Measurements from ENCODE around the gene ZNF827.
"Not testable (repeated sequence)": the region's sequence is repeated elsewhere in the genome, so short reads cannot be mapped to it uniquely, and the experiment has no call there.

ZNF827 gene

DNA sequence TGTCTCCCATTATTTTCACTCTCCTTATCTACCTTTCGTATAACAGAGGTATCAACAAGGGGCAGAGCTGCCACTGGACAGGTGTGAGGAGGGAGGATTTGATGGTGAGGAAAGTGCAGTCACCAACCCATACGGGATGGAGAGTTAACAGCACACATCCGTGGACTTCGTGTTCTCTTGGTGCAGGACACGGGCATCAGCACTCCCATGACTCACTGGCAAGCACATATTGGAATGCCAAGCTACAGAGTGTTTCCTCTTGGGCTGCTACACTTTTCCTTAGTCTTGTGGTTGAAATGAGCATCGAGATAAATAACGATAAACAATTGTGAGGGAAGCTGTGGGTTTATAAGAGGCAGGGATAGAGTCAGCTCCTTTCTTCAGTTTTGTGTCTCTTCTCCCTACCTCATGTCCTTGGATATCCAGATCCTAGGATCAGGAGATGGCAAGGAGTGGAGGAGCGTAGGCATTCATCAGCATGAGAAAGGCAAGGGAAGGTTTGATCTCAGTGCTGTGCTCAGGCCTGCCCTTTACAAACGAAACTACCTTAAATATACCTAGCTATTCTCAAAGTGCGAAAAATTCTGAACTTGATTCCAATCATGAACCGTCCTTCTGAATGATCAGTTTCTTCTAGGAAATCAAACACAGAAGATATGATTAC, 96.3 kb downstream of the ZNF827 start:
- TF ChIP-seq, protein P1, sequence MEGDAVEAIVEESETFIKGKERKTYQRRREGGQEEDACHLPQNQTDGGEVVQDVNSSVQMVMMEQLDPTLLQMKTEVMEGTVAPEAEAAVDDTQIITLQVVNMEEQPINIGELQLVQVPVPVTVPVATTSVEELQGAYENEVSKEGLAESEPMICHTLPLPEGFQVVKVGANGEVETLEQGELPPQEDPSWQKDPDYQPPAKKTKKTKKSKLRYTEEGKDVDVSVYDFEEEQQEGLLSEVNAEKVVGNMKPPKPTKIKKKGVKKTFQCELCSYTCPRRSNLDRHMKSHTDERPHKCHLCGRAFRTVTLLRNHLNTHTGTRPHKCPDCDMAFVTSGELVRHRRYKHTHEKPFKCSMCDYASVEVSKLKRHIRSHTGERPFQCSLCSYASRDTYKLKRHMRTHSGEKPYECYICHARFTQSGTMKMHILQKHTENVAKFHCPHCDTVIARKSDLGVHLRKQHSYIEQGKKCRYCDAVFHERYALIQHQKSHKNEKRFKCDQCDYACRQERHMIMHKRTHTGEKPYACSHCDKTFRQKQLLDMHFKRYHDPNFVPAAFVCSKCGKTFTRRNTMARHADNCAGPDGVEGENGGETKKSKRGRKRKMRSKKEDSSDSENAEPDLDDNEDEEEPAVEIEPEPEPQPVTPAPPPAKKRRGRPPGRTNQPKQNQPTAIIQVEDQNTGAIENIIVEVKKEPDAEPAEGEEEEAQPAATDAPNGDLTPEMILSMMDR (IDR thresholded peaks at IDR 0.05; ENCODE audit: low read depth, low read length, missing control alignments), result no peak
- in situ Hi-C loops (cut with HindIII; ENCODE audit: low sequenced_read_pairs), result no loop called here
- no peak for DNase-seq (ENCODE audit: low read depth)
- no peak overlapping the region for H3K4me3 ChIP-seq (ENCODE audit: low read depth, low read length)

DNA sequence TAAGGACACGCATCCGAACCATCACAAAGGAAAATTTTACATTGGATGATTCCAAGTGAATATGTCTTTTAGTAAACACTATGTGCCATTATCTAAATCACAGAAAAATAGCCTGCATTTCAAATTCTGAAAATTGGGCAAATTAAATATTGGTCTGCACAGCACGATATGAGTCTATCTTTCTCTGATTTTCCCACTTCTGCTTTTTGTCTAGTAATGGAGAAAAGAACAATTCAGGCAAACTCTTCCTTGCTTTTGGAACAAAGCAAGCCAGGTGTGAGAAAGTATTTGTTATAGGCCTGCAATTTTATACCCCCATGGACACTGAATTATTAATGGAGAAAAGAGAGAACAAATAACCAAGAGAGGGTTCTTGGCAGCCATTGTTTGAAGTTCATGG, 97.8 kb downstream of the ZNF827 start:
- TF ChIP-seq, protein P1 (IDR thresholded peaks at IDR 0.05; ENCODE audit: low read depth, low read length, missing control alignments), result no peak
- no peak overlapping the region for H3K4me3 ChIP-seq (ENCODE audit: low read depth, low read length)
- in situ Hi-C loops (cut with HindIII; ENCODE audit: low sequenced_read_pairs), result no loop called here
- no peak for DNase-seq (ENCODE audit: low read depth)

DNA sequence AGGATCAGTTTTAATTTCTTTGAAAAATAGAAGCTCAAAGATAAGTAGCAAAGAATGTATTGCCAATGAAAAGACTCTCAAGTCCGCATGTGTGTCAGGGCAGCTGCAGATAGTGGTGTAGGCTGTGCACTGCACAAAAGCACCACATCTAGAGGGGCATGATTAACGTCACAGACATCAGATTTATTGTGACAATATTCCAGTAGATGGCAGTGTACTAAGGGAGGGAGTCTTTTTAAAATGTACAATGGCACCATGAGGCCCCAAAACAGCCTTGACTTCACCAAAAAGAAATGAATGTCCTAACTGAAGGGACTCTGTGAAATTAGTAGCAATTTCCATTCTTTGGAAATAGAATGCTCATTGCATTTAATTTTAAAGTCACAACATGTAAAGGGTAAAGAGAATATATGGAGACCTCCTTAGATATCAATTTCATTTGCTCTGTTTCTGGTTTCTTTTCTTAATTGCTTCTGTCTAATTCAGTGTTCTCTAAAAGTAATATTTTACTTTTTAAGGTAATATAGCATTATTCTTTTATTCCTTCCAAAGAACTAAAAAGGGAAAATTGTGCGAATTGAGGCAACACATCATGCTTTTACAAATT, 98.4 kb downstream of the ZNF827 start:
- peak; percentile 28 for DNase-seq (ENCODE audit: low read depth)
- TF ChIP-seq, protein P1 (IDR thresholded peaks at IDR 0.05; ENCODE audit: low read depth, low read length, missing control alignments), result peak; percentile 42
- no peak overlapping the region for H3K4me3 ChIP-seq (ENCODE audit: low read depth, low read length)
- in situ Hi-C loops (cut with HindIII; ENCODE audit: low sequenced_read_pairs), result no loop called here

DNA sequence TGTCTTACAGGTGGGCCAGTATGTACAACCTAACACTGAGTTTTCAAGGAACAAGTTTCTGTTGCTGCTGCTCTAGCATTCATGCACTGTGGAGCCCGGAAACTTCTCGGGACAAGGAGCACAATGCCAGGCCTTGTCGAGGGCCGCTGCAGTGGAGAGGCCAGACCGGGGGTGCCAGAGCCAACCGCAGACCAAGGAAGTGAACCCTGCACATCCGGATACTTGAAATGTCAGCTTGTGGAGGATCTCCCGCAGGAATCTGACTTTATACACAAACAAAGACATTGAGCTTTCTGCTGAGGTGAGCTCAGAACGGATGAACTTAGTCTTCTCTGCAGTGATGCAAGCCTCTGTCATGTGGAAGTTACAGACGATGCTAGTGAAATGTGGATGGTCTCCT, 99.5 kb downstream of the ZNF827 start:
- no peak overlapping the region for H3K4me3 ChIP-seq (ENCODE audit: low read depth, low read length)
- in situ Hi-C loops (cut with HindIII; ENCODE audit: low sequenced_read_pairs), result no loop called here
- DNase-seq (ENCODE audit: low read depth), result no peak
- TF ChIP-seq, protein P1 (IDR thresholded peaks at IDR 0.05; ENCODE audit: low read depth, low read length, missing control alignments), result no peak

DNA sequence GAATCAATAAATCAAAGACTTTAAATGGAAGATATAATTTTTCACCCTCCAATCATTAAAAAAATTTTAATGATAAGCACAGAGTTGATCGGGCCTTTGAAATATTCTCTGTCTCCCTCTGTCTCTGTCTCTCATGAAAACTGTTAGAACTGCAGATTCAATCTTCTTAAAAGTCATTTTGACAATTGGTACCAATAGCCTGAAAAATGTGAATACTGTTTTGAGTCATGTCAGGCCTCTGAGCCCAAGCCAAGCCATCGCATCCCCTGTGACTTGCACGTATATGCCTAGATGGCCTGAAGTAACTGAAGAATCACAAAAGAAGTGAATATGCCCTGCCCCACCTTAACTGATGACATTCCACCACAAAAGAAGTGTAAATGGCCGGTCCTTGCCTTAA, 106.2 kb downstream of the ZNF827 start:
- DNase-seq (ENCODE audit: low read depth); in situ Hi-C loops (cut with HindIII; ENCODE audit: low sequenced_read_pairs); H3K4me3 ChIP-seq (ENCODE audit: low read depth, low read length): not testable (repeated sequence)

DNA sequence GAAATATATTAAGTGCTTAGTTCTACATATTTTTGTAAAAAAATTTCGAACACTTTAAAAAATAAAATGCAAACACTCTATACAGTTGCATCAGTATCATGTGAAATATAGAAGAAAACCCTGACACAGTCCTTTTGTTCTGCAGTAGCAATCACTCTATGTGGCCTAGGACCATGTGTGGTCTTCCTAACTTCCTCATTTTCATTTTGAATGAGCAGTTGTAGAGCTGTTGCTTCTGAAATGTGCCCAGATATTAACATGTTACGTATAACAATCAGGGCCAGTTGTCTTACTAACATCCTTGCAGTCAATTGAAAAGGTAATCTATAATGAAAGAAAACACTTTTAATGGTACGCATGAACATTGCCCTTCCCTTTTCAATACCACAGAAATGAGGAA, 107.9 kb downstream of the ZNF827 start:
- in situ Hi-C loops (cut with HindIII; ENCODE audit: low sequenced_read_pairs), result no loop called here
- H3K4me3 ChIP-seq (ENCODE audit: low read depth, low read length), result no peak overlapping the region
- TF ChIP-seq, protein P1 (IDR thresholded peaks at IDR 0.05; ENCODE audit: low read depth, low read length, missing control alignments), result no peak
- DNase-seq (ENCODE audit: low read depth), result no peak

DNA sequence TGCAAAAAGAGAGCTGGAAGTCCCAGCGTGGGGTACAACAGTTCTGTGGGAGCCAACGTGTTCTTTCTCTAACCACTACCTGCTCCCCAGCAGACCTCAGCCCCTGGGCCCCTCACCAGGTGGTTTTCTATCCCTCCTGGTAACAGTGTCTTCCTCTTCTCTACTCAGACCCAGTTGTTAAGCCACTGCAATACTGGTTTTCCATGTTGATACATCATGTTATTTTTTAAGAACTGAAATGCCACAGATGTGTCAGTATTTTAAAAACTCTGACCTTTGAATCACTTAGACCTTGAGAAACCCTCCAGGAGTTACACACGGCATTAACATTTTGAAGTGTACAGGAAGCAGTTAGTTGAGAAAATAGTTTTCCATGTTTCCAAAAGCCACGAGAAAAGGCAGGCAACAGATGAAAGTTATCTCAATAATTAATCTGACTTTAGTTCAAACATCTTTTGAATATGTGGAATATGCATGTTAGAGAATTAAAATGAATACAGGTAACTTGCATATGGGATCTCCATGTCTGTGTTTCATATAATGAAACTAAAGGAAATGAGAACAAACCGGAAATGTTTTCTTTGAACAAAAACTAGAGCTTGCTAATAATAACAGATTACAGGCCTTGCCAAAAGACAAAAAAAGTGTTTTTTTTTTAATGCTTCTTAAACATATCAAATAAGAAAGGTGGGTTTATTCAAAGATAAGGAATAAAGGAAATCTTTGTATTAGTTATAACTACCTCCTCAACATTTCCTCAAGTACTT, 108.8 kb downstream of the ZNF827 start:
- in situ Hi-C loops (cut with HindIII; ENCODE audit: low sequenced_read_pairs), result no loop called here
- no peak for DNase-seq (ENCODE audit: low read depth)
- no peak overlapping the region for H3K4me3 ChIP-seq (ENCODE audit: low read depth, low read length)

More for the DNA sequence above, 108.8 kb downstream of the ZNF827 start:
- TF ChIP-seq, protein P1 (IDR thresholded peaks at IDR 0.05; ENCODE audit: low read depth, low read length, missing control alignments), result no peak
